Fibroblast of peridontal ligament (primary cell): ENCODE measurements around the gene KRTAP5-7.

Experiments
- DNase-seq: peaks from one replicate; pipeline ENCODE4 v3.0.0-alpha.2; 2010; ENCODE audit errors: extremely low read depth

KRTAP5-7 gene

GRCh38 chr11:71495286-71496230 lies 31.5 kb upstream of the KRTAP5-7 start:
- no peak for DNase-seq

- no peak for DNase-seq
These were observed 30.6 kb upstream of the KRTAP5-7 start for GRCh38 chr11:71496421-71496820.

DNA sequence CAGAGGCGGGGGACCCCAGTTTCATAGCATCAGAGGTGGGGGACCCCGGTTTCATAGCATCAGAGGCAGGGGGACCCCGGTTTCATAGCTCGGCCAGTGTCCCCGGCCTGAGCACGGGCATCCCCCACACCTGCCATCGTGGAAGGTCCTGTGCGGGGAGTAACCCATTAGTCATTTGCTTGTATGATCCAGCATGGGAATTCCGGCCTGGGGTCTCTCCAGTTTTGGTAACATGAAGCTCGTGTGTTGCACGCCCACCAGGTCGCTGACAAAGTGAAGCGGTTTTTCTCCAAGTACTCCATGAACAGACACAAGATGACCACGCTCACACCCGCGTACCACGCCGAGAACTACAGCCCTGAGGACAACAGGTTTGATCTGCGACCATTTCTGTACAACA lies 29.0 kb upstream of the KRTAP5-7 start:
- DNase-seq = no peak

- no peak for DNase-seq
These were observed 27.9 kb upstream of the KRTAP5-7 start for GRCh38 chr11:71499125-71499524.

DNA sequence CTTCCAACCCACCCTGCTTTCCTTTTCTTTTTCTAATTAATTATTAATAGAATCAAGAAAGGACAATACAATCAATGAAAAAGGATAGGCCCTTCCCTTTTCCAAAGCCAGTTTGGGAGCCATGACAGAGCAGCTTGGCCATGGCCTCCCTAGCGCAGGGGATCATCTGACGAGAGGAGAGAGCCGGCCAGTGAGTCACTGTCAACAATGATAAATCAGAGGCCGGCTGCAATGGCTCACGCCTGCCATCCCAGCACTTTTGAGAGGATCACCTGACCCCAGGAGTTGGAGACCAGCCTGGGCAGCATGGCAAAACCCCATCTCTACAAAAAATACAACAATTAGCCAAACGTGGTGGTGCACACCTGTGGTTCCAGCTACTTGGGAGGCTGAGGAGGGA lies 27.5 kb upstream of the KRTAP5-7 start:
- DNase-seq = no peak

DNA sequence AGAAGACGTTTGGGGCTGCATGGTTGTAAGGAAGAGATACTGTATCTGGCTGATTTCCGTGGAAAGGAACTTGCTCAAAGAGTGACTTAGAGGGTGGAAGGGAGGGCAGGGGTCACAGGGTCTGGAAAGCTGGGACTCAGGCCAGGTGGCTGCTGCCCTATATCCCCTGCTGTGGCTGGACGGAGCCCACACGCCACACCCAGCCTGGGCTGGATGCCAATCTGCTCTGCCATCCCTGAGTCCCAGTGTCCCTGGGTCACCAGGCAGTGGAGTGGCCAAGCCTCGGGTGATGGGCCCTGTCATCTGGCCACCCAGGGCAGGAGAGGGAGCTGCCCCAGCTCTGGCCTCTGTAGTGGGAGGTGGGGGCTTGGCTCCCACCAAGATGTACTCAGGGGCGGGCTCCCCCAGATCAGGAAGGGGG lies 26.5 kb upstream of the KRTAP5-7 start:
- no peak for DNase-seq

DNA sequence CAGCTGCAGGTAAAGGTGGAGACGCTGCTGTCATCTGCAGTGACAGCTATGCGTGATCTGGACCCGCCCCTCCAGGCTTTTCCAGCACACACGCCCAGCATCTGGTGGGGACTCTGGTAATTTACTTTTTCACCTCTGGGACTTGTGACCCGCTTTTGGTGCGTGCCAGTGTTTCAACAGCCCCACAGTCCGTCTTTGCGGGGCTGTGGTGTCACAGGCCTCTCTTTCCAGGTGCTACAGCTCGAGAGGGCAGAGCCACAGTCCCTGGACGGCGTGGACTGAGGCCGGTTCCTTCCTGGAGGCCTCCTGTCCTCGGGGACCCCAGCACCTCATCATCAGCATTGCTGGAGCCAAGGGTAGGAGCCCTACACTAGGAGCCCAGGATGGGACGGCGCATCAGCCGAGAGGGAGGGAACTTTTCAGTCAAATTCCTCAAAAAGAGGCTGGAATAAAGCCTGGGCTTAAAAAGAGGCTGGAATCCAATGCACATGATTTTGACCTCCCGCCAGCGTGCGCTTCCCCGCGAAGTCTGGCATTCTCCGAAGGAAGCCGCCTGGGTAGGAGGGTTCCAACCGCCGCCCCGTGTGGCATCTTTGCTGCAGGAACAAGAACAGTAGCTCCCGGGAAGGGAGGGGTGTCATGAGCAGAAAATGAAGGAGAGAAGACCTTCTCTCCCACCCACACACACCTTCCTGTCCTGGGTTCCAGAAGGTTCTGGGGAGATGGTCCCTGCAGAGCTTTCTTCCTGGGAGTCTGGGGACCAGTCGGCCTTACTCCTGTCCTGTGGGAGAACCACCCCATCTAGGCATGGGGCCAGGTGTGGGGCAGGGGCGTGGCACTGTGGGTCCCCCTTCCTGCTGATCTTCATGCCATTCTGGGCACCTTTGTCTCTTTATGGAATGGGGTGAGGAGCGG lies 25.7 kb upstream of the KRTAP5-7 start:
- no peak for DNase-seq

- DNase-seq = no peak
These were observed 25.0 kb upstream of the KRTAP5-7 start for GRCh38 chr11:71502026-71502425.

DNA sequence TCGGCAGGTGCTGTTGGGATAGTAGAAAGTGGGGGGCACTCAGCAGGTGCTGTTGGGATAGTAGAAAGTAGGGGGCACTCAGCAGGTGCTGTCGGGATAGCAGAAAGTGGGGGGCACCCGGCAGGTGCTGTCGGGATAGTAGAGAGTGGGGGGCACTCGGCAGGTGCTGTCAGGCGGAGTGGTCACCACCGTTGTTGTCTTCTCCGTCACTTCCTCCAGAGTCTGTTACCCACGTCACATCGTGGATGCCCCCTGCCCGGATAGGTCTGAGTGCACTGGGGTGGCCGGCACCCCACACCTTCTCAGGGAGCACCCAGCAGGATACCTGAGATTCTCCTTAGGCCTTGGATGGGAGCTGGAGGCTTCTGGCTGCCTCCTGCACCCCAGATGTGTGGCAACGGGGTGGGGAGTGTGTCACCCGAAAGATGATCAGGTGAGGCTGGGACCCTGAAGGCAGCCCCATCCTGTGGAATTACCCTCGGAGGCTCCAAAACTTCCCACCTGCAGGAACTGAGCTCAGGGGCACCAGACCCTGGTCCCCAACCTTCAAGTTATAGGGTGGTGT lies 24.1 kb upstream of the KRTAP5-7 start:
- DNase-seq = no peak

DNA sequence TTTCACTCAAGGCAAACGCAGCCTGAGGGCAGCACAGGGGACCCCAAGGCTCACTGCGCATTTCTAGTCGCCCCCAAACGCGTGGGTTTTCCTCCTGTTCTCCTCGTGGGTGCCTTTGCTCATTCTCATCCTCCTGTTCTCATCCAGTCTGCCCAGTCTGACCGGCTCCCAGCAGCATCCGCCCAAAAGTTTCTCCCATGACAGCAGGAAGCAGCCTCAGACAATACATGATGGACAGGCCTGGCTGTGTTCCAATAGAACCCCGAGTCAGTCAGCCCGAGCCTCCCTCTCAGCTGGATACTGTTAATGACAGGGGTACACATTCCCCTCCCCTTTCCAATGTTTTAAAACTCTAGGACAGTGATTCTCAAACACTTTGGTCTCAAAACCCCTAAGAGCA lies 22.5 kb upstream of the KRTAP5-7 start:
- no peak for DNase-seq

DNA sequence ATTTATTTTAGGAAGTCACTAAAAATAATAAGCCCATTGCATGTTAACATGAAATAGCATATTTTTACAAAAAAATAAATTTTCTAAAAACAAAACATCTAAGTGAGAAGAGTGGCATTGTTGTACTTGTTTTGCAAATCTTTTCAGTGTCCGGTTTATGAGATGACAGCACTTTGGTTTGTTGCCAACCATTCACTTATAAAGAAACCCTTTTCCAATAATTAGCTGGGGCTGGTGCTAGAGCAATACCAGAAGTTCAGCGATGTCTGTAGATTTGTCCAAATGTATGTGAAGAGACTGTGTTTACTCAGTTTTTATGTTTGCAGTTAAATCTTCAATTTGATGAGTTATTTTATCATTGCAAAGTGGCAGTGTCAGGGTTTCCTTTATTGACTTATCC lies 22.1 kb upstream of the KRTAP5-7 start:
- no peak for DNase-seq

DNA sequence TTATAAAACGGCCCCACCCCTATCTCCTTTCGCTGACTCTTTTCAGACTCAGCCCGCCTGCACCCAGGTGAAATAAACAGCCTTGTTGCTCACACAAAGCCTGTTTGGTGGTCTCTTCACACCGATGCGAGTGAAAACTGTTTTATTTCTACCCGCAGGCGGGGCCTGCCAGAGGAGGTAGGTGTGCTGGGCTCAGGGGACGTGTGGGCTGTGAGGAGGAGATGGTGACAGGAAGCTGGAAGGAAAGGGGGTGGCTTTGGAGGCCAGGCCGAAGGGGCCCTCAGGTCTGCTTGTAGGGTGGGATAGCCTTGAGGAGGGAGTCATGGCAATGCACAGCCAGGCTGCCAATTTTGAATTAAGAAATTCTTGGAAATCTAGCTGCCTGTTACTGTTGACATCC lies 21.3 kb upstream of the KRTAP5-7 start:
- DNase-seq = no peak

GRCh38 chr11:71507102-71507501 lies 20.0 kb upstream of the KRTAP5-7 start:
- DNase-seq = no peak

DNA sequence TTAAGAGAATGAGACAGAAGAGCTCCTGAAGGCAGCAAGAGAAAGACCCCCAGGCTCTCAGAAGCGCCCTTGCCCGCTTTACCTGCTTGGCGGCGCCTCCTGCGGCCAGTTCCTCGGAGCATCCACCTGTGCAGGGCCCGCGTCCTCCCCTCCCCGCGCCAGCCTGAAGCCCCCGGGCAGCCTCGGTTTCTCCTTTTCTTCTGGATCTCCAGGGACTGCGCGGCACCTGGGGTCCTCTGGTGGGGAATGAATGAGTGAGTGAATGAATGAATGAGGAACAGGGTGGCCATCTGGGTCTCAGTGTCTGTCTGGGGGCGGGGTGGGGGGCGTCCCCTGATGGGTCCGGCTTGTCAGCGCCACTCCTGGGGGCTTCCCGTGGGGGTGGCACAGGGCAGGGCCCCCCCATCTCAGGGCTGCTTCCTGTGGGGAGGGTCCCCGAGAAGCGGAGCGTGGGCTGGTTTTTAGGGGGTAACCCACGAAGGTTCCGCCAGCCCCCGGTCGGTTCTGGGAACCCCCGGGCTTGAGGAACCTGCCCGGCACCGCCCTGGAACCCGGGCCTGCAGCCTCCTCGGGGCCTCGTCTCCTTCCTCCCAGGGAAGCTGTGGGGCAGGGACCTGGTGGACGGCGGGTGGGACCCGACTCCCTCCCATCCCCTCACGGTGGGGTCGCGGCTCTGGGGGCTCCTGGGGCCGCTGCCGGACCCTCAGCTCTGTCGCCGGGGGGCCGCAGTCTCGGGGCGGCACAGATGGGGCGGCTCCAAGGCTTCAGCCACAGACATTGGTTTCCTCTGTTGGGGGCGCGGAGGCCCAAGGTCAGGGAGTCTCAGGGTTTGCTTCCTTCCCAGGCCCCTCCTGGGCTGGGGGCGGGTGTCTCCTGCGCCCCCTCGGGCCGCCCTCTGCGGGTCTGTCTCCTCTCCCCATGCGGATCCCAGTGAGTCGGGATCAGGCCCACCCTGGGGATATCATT lies 8.3 kb upstream of the KRTAP5-7 start:
- no peak for DNase-seq

- DNase-seq = no peak
These were observed 7.5 kb upstream of the KRTAP5-7 start for GRCh38 chr11:71519546-71519945.

- DNase-seq = no peak
These were observed 1.7 kb upstream of the KRTAP5-7 start for GRCh38 chr11:71525188-71525937.

DNA sequence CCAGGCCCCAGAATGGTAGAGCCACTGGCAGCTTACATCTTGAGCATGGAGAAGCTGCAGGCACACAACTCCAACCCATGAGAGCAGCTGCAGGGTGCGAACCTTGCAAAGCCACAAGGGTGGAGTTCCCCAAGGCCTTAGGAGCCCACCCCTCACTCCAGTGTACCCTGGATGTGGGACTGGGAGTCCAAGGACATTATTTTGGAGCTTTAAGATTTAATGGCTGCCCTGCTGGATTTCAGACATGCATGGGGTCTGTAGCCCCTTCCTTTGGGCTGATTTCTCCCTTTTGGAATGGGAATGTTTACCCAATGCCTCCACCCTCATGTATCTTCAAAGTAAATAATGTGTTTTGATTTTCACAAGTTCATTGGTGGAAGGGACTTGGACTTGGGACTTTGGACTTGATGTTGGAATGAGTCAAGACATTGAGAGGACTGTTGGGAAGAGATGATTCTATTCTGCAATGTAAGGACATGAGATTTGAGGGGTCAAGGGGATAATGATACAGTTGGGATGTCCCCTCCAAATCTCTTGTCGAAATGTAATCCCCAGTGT lies 1.1 kb upstream of the KRTAP5-7 start:
- DNase-seq = no peak

DNA sequence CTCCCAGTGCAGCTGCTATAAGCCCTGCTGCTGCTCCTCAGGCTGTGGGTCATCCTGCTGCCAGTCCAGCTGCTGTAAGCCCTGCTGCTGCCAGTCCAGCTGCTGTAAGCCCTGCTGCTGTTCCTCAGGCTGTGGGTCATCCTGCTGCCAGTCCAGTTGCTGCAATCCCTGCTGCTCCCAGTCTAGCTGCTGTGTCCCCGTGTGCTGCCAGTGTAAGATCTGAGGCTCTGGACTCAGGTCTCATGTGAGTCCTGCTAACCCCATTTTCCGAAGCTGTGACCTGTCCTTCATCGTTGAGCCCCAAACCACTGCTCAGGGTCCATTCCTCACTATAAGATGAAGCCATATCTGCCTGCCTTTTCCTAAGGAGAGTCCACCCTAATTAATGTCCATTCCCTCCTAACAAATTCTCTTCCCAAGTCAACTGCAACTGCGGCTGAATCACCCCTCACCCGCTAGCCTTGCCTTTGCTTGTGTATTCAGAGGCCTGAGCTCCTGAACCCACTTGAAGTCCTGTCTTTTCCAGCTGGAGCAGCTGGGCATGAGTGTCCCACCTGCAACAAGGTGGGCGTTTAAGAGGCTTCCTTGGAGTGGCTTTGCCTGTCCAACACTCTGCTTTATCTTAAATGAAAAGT lies 626 bp downstream of the KRTAP5-7 start:
- no peak for DNase-seq

DNA sequence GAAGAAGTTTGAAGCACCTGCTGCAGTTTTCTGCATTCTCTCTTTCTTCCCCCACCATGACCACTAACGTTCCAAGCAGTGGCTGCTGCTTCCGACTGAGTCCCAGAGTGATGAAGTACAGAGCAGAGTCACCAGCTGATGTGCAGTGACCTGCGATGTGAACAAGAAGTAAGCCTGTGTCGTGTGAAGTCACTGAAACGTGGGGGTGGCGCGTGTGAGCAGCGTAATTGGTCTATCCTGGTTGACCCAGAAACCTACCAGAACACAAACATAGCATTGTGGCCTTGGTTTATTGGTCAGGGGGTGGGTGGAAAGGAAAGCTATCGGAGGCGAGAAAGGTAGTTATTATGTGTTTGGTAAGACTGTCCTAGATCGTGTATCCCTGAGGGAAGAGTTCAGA lies 3.5 kb downstream of the KRTAP5-7 start:
- DNase-seq = no peak
